ENCODE results near the gene CSPG4. TPM values are rescaled to one million over a fixed set of nuclear protein-coding genes. Genes with fewer than 3 reads are reported as not detected.

Gene CSPG4
- total RNA-seq, 1 experiment from 2014 or later: 10.4 TPM

- Histone ChIP-seq H3K4me3 (no peak overlapping the region), H3K27ac (no peak overlapping the region), H3K36me3 (no peaks in the 10 kb centered on the region), H3K9me3 (replicated peaks) (no peaks in the 10 kb centered on the region), H3K4me1 (peaks cover 44% of the 10 kb centered on the region), H3K27me3 (no peaks in the 10 kb centered on the region)
- DNase-seq: no peak
Measured at GRCh38 chr15:75669879-75670212, 42.8 kb downstream of the CSPG4 start.

- Histone ChIP-seq H3K4me1 (peaks cover 39% of the 10 kb centered on the region), H3K4me3 (no peak overlapping the region), H3K36me3 (no peaks in the 10 kb centered on the region), H3K27ac (no peak overlapping the region), H3K9me3 (replicated peaks) (no peaks in the 10 kb centered on the region), H3K27me3 (no peaks in the 10 kb centered on the region)
- no peak for DNase-seq
Measured at GRCh38 chr15:75669191-75669878, 43.3 kb downstream of the CSPG4 start.

GRCh38 chr15:75666823-75667501 lies 45.7 kb downstream of the CSPG4 start:
- Histone ChIP-seq H3K9me3 (replicated peaks) (no peaks in the 10 kb centered on the region), H3K36me3 (no peaks in the 10 kb centered on the region), H3K27ac (peak overlapping the region; percentile 72), H3K27me3 (no peaks in the 10 kb centered on the region), H3K4me3 (no peak overlapping the region), H3K4me1 (peaks cover 18% of the 10 kb centered on the region)
- DNase-seq: peak; percentile 89 to 92

GRCh38 chr15:75663931-75664421 lies 48.7 kb downstream of the CSPG4 start:
- Histone ChIP-seq H3K9me3 (replicated peaks) (no peaks in the 10 kb centered on the region), H3K4me3 (no peak overlapping the region), H3K36me3 (no peaks in the 10 kb centered on the region), H3K27me3 (no peaks in the 10 kb centered on the region), H3K27ac (no peak overlapping the region), H3K4me1 (peaks cover 20% of the 10 kb centered on the region)
- no peak for DNase-seq

GRCh38 chr15:75662823-75663519 lies 49.7 kb downstream of the CSPG4 start:
- Histone ChIP-seq H3K4me1 (peaks cover 20% of the 10 kb centered on the region), H3K4me3 (no peak overlapping the region), H3K27me3 (no peaks in the 10 kb centered on the region), H3K36me3 (no peaks in the 10 kb centered on the region), H3K27ac (no peak overlapping the region), H3K9me3 (replicated peaks) (no peaks in the 10 kb centered on the region)
- DNase-seq: no peak

- Histone ChIP-seq H3K27ac (no peak overlapping the region), H3K9me3 (replicated peaks) (no peaks in the 10 kb centered on the region), H3K27me3 (no peaks in the 10 kb centered on the region), H3K4me1 (peaks cover 9% of the 10 kb centered on the region), H3K4me3 (no peak overlapping the region), H3K36me3 (no peaks in the 10 kb centered on the region)
- no peak for DNase-seq
Measured at GRCh38 chr15:75661756-75662140, 50.9 kb downstream of the CSPG4 start.

GRCh38 chr15:75661100-75661755 lies 51.4 kb downstream of the CSPG4 start:
- Histone ChIP-seq H3K9me3 (replicated peaks) (no peaks in the 10 kb centered on the region), H3K27ac (no peak overlapping the region), H3K4me1 (peaks cover 5% of the 10 kb centered on the region), H3K4me3 (no peak overlapping the region), H3K36me3 (no peaks in the 10 kb centered on the region), H3K27me3 (no peaks in the 10 kb centered on the region)
- DNase-seq: peak in 1 of 2 experiments; percentile 29

GRCh38 chr15:75659928-75660645 lies 52.6 kb downstream of the CSPG4 start:
- DNase-seq: no peak
- H3K27ac ChIP-seq: no peak overlapping the region
- H3K36me3 ChIP-seq: no peaks in the 10 kb centered on the region
- H3K27me3 ChIP-seq: no peaks in the 10 kb centered on the region
- no peak overlapping the region for H3K4me3 ChIP-seq
- 0 out of 2 replicates have a peak, but pooled peaks cover 2% of the 10 kb centered on the region for H3K4me1 ChIP-seq
- no peaks in the 10 kb centered on the region for H3K9me3 ChIP-seq (replicated peaks)

- no peak overlapping the region for H3K4me3 ChIP-seq
- no peak overlapping the region for H3K27ac ChIP-seq
- H3K4me1 ChIP-seq: 0 out of 2 replicates have a peak, but pooled peaks cover 2% of the 10 kb centered on the region
- H3K27me3 ChIP-seq: no peaks in the 10 kb centered on the region
- no peaks in the 10 kb centered on the region for H3K9me3 ChIP-seq (replicated peaks)
- no peaks in the 10 kb centered on the region for H3K36me3 ChIP-seq
- DNase-seq: no peak
Measured at GRCh38 chr15:75659141-75659771, 53.4 kb downstream of the CSPG4 start.

- Histone ChIP-seq H3K27ac (no peak overlapping the region), H3K4me3 (no peak overlapping the region), H3K4me1 (0 out of 2 replicates have a peak, but pooled peaks cover 2% of the 10 kb centered on the region), H3K36me3 (no peaks in the 10 kb centered on the region), H3K27me3 (no peaks in the 10 kb centered on the region), H3K9me3 (replicated peaks) (no peaks in the 10 kb centered on the region)
- no peak for DNase-seq
Measured at GRCh38 chr15:75656813-75657212, 55.8 kb downstream of the CSPG4 start.

GRCh38 chr15:75656331-75656730 lies 56.3 kb downstream of the CSPG4 start:
- no peak overlapping the region for H3K27ac ChIP-seq
- no peaks in the 10 kb centered on the region for H3K36me3 ChIP-seq
- H3K4me1 ChIP-seq: peaks cover 4% of the 10 kb centered on the region; the same call in 1 of the 2 replicates
- H3K9me3 ChIP-seq (replicated peaks): no peaks in the 10 kb centered on the region
- no peaks in the 10 kb centered on the region for H3K27me3 ChIP-seq
- H3K4me3 ChIP-seq: no peak overlapping the region
- no peak for DNase-seq

GRCh38 chr15:75655931-75656330 lies 56.7 kb downstream of the CSPG4 start:
- Histone ChIP-seq H3K27ac (no peak overlapping the region), H3K27me3 (no peaks in the 10 kb centered on the region), H3K4me1 (peaks cover 7% of the 10 kb centered on the region; the same call in 1 of the 2 replicates), H3K9me3 (replicated peaks) (no peaks in the 10 kb centered on the region), H3K36me3 (no peaks in the 10 kb centered on the region), H3K4me3 (no peak overlapping the region)
- DNase-seq: no peak

- no peak overlapping the region for H3K27ac ChIP-seq
- no peak for DNase-seq
- peaks cover 6% of the 10 kb centered on the region; the same call in 1 of the 2 replicates for H3K4me1 ChIP-seq
- H3K4me3 ChIP-seq: no peak overlapping the region
- H3K27me3 ChIP-seq: no peaks in the 10 kb centered on the region
- no peaks in the 10 kb centered on the region for H3K9me3 ChIP-seq (replicated peaks)
- H3K36me3 ChIP-seq: 0 out of 2 replicates have a peak, but pooled peaks cover 4% of the 10 kb centered on the region
Measured at GRCh38 chr15:75654201-75654907, 58.3 kb downstream of the CSPG4 start.

Data from SJCRH30 (cell line).